GM12878 (cell line): ENCODE measurements around the gene STAT3. TPM values are rescaled to one million over a fixed set of nuclear protein-coding genes. Genes with fewer than 3 reads are reported as not detected.

ENCODE experiments used
- ATAC-seq: fragments of 200-7000 bp; cut with Tn5 transposase; 3 replicates; pipeline ENCODE4 v1.9.1; 2020; ENCODE audit warnings: mild to moderate bottlenecking, moderate library complexity
- BruUV-seq: library from RNA; stranded (reverse); fragments of 400-500 nt; replicated peaks from 2 replicates; lab custom pipeline; 2021; lab: Mats Ljungman, UMichigan
- CTCF ChIA-PET: fragments of 300-600 bp; sonication (Branson Sonifier 250); formaldehyde crosslinking; extraction: SDS; loops from one replicate; lab custom pipeline; 2021; ENCODE audit warnings: inconsistent platforms; lab: Yijun Ruan, JAX
- POLR2A ChIA-PET: fragments of 350-600 bp; formaldehyde crosslinking; extraction: SDS; loops from one replicate; lab custom pipeline; 2021; ENCODE audit warnings: inconsistent platforms; lab: Charles Lee
- RAD21 ChIA-PET: fragments of 300-600 bp; sonication (Branson Sonifier 250); formaldehyde crosslinking; loops from one replicate; lab custom pipeline; 2023; ENCODE audit warnings: antibody characterized with exemption; ENCODE audit not compliant: unreplicated experiment; lab: Charles Lee
- SMC1A ChIA-PET: fragments of 300-600 bp; sonication (Branson Sonifier 250); formaldehyde crosslinking; loops from one replicate; lab custom pipeline; 2023; ENCODE audit not compliant: unreplicated experiment, uncharacterized antibody; lab: Charles Lee
- DNase-seq: peaks from one replicate; pipeline ENCODE4 v3.0.0-alpha.2; 2011; ENCODE audit warnings: low read depth, low spot score
- FAIRE-seq: peaks from 3 replicates; lab custom pipeline; 2011; peaks lifted over from hg19 to GRCh38; lab: Jason Lieb, UNC
- H2AFZ ChIP-seq: 2 replicates; pipeline ENCODE4 v1.6.0; 2011; ENCODE audit warnings: low read depth, low read length, control low read depth; ENCODE audit not compliant: control insufficient read depth
- H3K27ac ChIP-seq: 2 replicates; pipeline ENCODE4 v1.5.1; 2011; ENCODE audit warnings: control low read depth; ENCODE audit not compliant: control insufficient read depth, insufficient read depth
- H3K27me3 ChIP-seq, 2 experiments: replicated peaks in 1 of 2; 2 replicates each; pipeline versions ENCODE4 v1.6.0 to v1.6.1; 2011; ENCODE audit warnings: low read length in 1 of 2; ENCODE audit not compliant: control insufficient read depth in 2 of 2, insufficient read depth in 2 of 2
- H3K36me3 ChIP-seq, 2 experiments: 2 replicates each; pipeline ENCODE4 v1.5.1; 2011; ENCODE audit warnings: low read length in 1 of 2; ENCODE audit not compliant: control insufficient read depth in 2 of 2, insufficient read depth in 2 of 2
- H3K4me1 ChIP-seq: 2 replicates; pipeline ENCODE4 v1.6.1; 2011; ENCODE audit warnings: mild to moderate bottlenecking, low read length, moderate library complexity, mixed read lengths; ENCODE audit not compliant: control insufficient read depth, insufficient read depth
- H3K4me2 ChIP-seq: 2 replicates; pipeline ENCODE4 v1.6.0; 2011; ENCODE audit warnings: control low read depth; ENCODE audit not compliant: control insufficient read depth, insufficient read depth
- H3K4me3 ChIP-seq: fragments of 200-600 bp; sonication (generic); 2 replicates; pipeline ENCODE4 v1.5.1; 2016
- H3K79me2 ChIP-seq: 2 replicates; pipeline ENCODE4 v1.6.0; 2011; ENCODE audit warnings: low read length; ENCODE audit not compliant: control insufficient read depth, insufficient read depth
- H3K9ac ChIP-seq: 2 replicates; pipeline ENCODE4 v1.8.0; 2011; ENCODE audit warnings: low read length, control low read depth, mixed read lengths; ENCODE audit not compliant: control insufficient read depth, insufficient read depth
- H3K9me3 ChIP-seq: replicated peaks from 3 replicates; pipeline ENCODE4 v1.5.1; 2011; ENCODE audit warnings: mild to moderate bottlenecking, low read length; ENCODE audit not compliant: control insufficient read depth, insufficient read depth
- H4K20me1 ChIP-seq: 2 replicates; pipeline ENCODE4 v1.6.0; 2011; ENCODE audit not compliant: control insufficient read depth, insufficient read depth
- ATF3 ChIP-seq: IDR thresholded peaks from 2 replicates; pipeline ENCODE4 v1.6.1; 2011; ENCODE audit warnings: low read depth, mild to moderate bottlenecking, low read length, moderate library complexity, borderline replicate concordance; ENCODE audit errors: extremely low read depth
- BCL3 ChIP-seq: IDR thresholded peaks from 2 replicates; pipeline ENCODE4 v1.6.1; 2011; ENCODE audit warnings: borderline replicate concordance, low read depth, mild to moderate bottlenecking, moderate library complexity, low read length; ENCODE audit not compliant: insufficient read depth, poor library complexity, severe bottlenecking
- CHD1 ChIP-seq: IDR thresholded peaks from 2 replicates; pipeline ENCODE4 v1.6.1; 2012; ENCODE audit warnings: low read depth, low read length, improper control_type of control experiment
- CTCF ChIP-seq, 3 experiments: IDR thresholded peaks in 2 of 3; conservative IDR thresholded peaks in 1 of 3; 2 replicates each; pipeline ENCODE4 v1.5.1; 2011; ENCODE audit warnings: low read depth in 3 of 3, low read length in 3 of 3, mild to moderate bottlenecking in 3 of 3, control low read depth in 2 of 3, moderate library complexity in 2 of 3, inconsistent platforms in 1 of 3, mixed read lengths in 1 of 3; ENCODE audit not compliant: control insufficient read depth in 2 of 3, insufficient read depth in 1 of 3; ENCODE audit errors: extremely low read depth in 1 of 3
- NR2C2 ChIP-seq: IDR thresholded peaks from 2 replicates; pipeline ENCODE4 v1.6.1; 2011; ENCODE audit warnings: borderline replicate concordance, low read depth; ENCODE audit not compliant: control insufficient read depth, insufficient read length
- TCF7 ChIP-seq: IDR thresholded peaks from 2 replicates; pipeline ENCODE4 v1.6.1; 2014; ENCODE audit warnings: antibody characterized with exemption, borderline replicate concordance
- USF1 ChIP-seq: IDR thresholded peaks from 2 replicates; pipeline ENCODE4 v1.6.1; 2011; ENCODE audit warnings: borderline replicate concordance, low read depth, mild to moderate bottlenecking, moderate library complexity, mixed read lengths, low read length; ENCODE audit not compliant: insufficient read depth; ENCODE audit errors: extremely low read length
- ZBTB40 ChIP-seq: fragments of 450-650 bp; IDR thresholded peaks from 2 replicates; pipeline ENCODE4 v1.6.1; 2016; ENCODE audit warnings: mild to moderate bottlenecking, moderate library complexity, borderline replicate concordance
- ZSCAN29 ChIP-seq: fragments of 450-650 bp; IDR thresholded peaks from 2 replicates; pipeline ENCODE4 v1.6.1; 2017; ENCODE audit warnings: mild to moderate bottlenecking, moderate library complexity
- ZZZ3 ChIP-seq: IDR thresholded peaks from 2 replicates; pipeline ENCODE4 v1.6.1; 2011; ENCODE audit warnings: low read depth; ENCODE audit not compliant: control insufficient read depth, insufficient read length
- WGBS: methylation state at CpG from one replicate; pipeline ENCODE4 v1.1.6; 2016; ENCODE audit warnings: low lambda C conversion rate; ENCODE audit not compliant: insufficient replicate concordance, insufficient coverage; ENCODE audit errors: missing lambda C conversion rate; 5-methylcytosine and 5-hydroxymethylcytosine counted together
- in situ Hi-C: fragments of 300-500 bp; cut with MboI; formaldehyde crosslinking; loops from 9 replicates; pipeline ENCODE4 v1.14.3; 2018; ENCODE audit warnings: mixed read lengths
- intact Hi-C: fragments of 100-400 bp; cut with micrococcal nuclease; formaldehyde crosslinking; loops from one replicate; pipeline ENCODE4 v1.14.2; 2022; ENCODE audit not compliant: unreplicated experiment
- polyA plus RNA-seq, 11 experiments: library from polyadenylated mRNA; depleted of rRNA in 4 of 11; unstranded in 6 of 11; stranded (reverse) in 5 of 11; fragments of >200 nt; fragmentation: Nextera tagmentation in 4 of 11; fragmentation: Illumina TruSeq in 1 of 11; extraction: Ambion mirVana in 4 of 11; extraction: Trizol in 1 of 11; gene quantifications; 1 replicate in 1 of 11; 2 replicates in 10 of 11; pipeline versions ENCODE4 v1.2.1 to v1.2.3, GENCODE V29; 2011 to 2016; ENCODE audit warnings: inconsistent platforms in 2 of 11, missing spikeins in 2 of 11, low read depth in 1 of 11
- total RNA-seq, 4 experiments: library from RNA; depleted of rRNA in 3 of 4; stranded (reverse); fragments of >200 nt in 3 of 4; fragmentation: Illumina TruSeq in 1 of 4; extraction: Trizol in 1 of 4; gene quantifications; 2 replicates each; pipeline versions ENCODE4 v1.2.1 to v1.2.3, GENCODE V29; 2013 to 2021

Gene STAT3
- total and polyA plus RNA-seq, 10 of the 15 experiments (the other 5 are each of a cell fraction or from before 2014, with no cell fraction given): 18.4 to 96.4 (median 60.9) TPM

- no peak overlapping the region for H3K4me3 ChIP-seq
- FAIRE-seq: peak; percentile 95
- RAD21 ChIA-PET: interaction anchor here (0.7 to 21.1 kb wide), 9 partner anchors 10 to 100 kb away, joined by 3 to 373 read pairs (median 3); partner anchors contain the start of gene STAT3
- 15% methylated on average over 10 of the region's 10 CpGs for WGBS
- peaks cover 7 to 36% of the 10 kb centered on the region in 2 experiments; a peak in 3 of 4 replicates for H3K36me3 ChIP-seq
- SMC1A ChIA-PET: interaction anchor here (0.6 to 23.8 kb wide), 13 partner anchors 9 to 205 kb away, joined by 3 to 528 read pairs (median 4); partner anchors contain the start of gene STAT3
- in situ Hi-C loops: loop anchor here (5.0 kb wide), 2 partner anchors 80 to 205 kb away; no protein-coding TSS in a partner anchor
- no peaks in the 10 kb centered on the region for H3K27me3 ChIP-seq
- CTCF ChIA-PET: interaction anchor here (0.6 to 22.1 kb wide), 34 partner anchors 9 to 277 kb away, joined by 3 to 732 read pairs (median 3); partner anchors contain the start of genes CAVIN1, GHDC, NAGLU and STAT3
- DNase-seq: peak; percentile 61
- H3K4me1 ChIP-seq: peaks cover 18% of the 10 kb centered on the region
- H3K9me3 ChIP-seq: no peaks in the 10 kb centered on the region
- H2AFZ ChIP-seq: no peak overlapping the region
- no peak overlapping the region; the same call in 1 of the 2 replicates for H3K4me2 ChIP-seq
- ATAC-seq: peak; percentile 99
- H3K79me2 ChIP-seq: no peaks in the 10 kb centered on the region
- no peak overlapping the region for H3K9ac ChIP-seq
- BruUV-seq: no TSS peak
- intact Hi-C loops: loop anchor here (1.0 to 5.0 kb wide), 4 partner anchors 65 to 204 kb away; partner anchors contain the start of gene STAT3
- H3K27ac ChIP-seq: peak overlapping the region; percentile 40
- POLR2A ChIA-PET: interaction anchor here (0.6 to 1.5 kb wide), 5 partner anchors 11 to 126 kb away, joined by 3 to 7 read pairs (median 4); no protein-coding TSS in a partner anchor
- no peaks in the 10 kb centered on the region for H4K20me1 ChIP-seq
- TF ChIP-seq ATF3: peak; percentile 52; the same call in 1 of the 2 replicates
- TF ChIP-seq ZZZ3: no peak
- no peak for TF ChIP-seq NR2C2
- peak; percentile 99 to 100 (median 100); a peak in 5 of 6 replicates for TF ChIP-seq CTCF (IDR thresholded peaks at IDR 0.05 in 2 of 3, conservative IDR thresholded peaks at IDR 0.05 in 1 of 3; ENCODE audit: control insufficient read depth in 2 of 3, extremely low read depth in 1 of 3, insufficient read depth in 1 of 3, low read depth in 3 of 3, low read length in 3 of 3)
- TF ChIP-seq BCL3: no peak
- no peak for TF ChIP-seq ZBTB40
- TF ChIP-seq ZSCAN29: no peak
- no peak for TF ChIP-seq USF1
- TF ChIP-seq TCF7: no peak
- TF ChIP-seq CHD1: no peak
These were observed 65.6 kb downstream of the STAT3 start for GRCh38 chr17:42322382-42323267.
